ENCODE data around the gene YIPF3. TPM values are rescaled to one million over a fixed set of nuclear protein-coding genes. Genes with fewer than 3 reads are reported as not detected.
A peak's percentile ranks its signal among the peaks of the same experiment; 100 is the strongest.
"Not testable (repeated sequence)": the region's sequence is repeated elsewhere in the genome, so short reads cannot be mapped to it uniquely, and the experiment has no call there.

YIPF3 gene
- 10 to 100 TPM; 64.5 to 78.5 TPM for total RNA-seq
- polyA plus RNA-seq: 100 to 1,000 TPM in 1 of 2 donors, 10 to 100 TPM in 1; 33.4 to 103 TPM
- long read RNA-seq, donor 1, transcript YIPF3-202 (9 exons, 1,576 nt): major isoform, 291 of 331 reads
- long read RNA-seq, donor 1, partial matches to known transcripts: 8 of 331 reads
- long read RNA-seq, donor 1, other reads (novel, unspliced or antisense): 27 of 331 reads
- long read RNA-seq, donor 2, transcript YIPF3-202 (9 exons, 1,576 nt): major isoform, 43 of 54 reads
- long read RNA-seq, donor 2, partial matches to known transcripts: 5 of 54 reads
- long read RNA-seq, donor 2, other reads (novel, unspliced or antisense): 5 of 54 reads

- intact Hi-C loops (cut with DNase I): no loop called here
- Histone ChIP-seq H3K9me3 (ENCODE audit: control insufficient read depth, low read length) (no peaks in the 10 kb centered on the region), H3K36me3 (ENCODE audit: control insufficient read depth in 1 of 2, insufficient read depth in 2 of 2, low read length in 1 of 2) (peaks cover 12 to 15% of the 10 kb centered on the region in 2 donors), H3K4me1 (ENCODE audit: control insufficient read depth in 1 of 2, insufficient read depth in 2 of 2, low read length in 2 of 2) (peaks cover 0 to 3% of the 10 kb centered on the region in 2 donors), H3K4me3 (ENCODE audit: low read length in 2 of 2) (peak within 1 kb of the TSS; percentile 94), H3K27me3 (ENCODE audit: control insufficient read depth in 1 of 2, insufficient read depth in 2 of 2, low read length in 1 of 2) (no peaks in the 10 kb centered on the region), H3K27ac (ENCODE audit: low read depth in 1 of 2, low read length in 2 of 2) (peak within 1 kb of the TSS in 1 of 2 donors; percentile 20)
- DNase-seq: peak; percentile 98
- peak; percentile 97 for ATAC-seq (ENCODE audit: low FRiP score)
- WGBS, 2 donors: 0 to 1% methylated on average over 57 of the region's 57 CpGs
These were observed at the start of gene YIPF3, which contains the start of gene POLR1C for GRCh38 chr6:43516697-43517504. Gene YIPF3 (minus strand): TSS chr6:43516926. CDS start chr6:43516807, 119 bp downstream. Gene POLR1C (plus strand): TSS chr6:43517089. CDS start chr6:43517110, 21 bp downstream.

DNA sequence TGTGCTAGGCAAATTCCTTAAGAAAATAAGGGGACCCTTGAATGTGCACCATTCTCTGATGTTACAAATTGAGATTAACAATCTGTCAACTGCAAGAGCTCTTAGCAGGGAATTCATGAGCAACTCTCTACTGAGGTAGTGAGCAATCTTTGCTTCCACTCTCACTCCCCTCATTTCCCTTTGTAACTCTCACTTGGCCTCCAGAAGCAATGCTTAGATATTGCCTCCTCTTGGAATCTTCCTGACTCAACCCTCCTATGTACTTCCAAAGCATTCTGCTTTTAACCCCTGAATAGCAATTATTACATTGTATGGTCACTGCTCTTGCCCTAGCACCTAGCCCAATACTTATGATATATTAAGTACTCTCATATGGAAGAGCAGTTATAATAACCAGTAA is 42.6 kb upstream of the YIPF3 start:
- Histone ChIP-seq H3K27me3 (ENCODE audit: control insufficient read depth in 1 of 2, insufficient read depth in 2 of 2, low read length in 1 of 2) (no peaks in the 10 kb centered on the region), H3K27ac (ENCODE audit: low read depth in 1 of 2, low read length in 2 of 2) (no peak overlapping the region), H3K4me1 (ENCODE audit: control insufficient read depth in 1 of 2, insufficient read depth in 2 of 2, low read length in 2 of 2) (no peaks in the 10 kb centered on the region), H3K9me3 (ENCODE audit: control insufficient read depth, low read length) (no peaks in the 10 kb centered on the region), H3K36me3 (ENCODE audit: control insufficient read depth in 1 of 2, insufficient read depth in 2 of 2, low read length in 1 of 2) (peaks cover 16 to 20% of the 10 kb centered on the region in 2 donors), H3K4me3 (ENCODE audit: low read length in 2 of 2) (no peak overlapping the region)
- intact Hi-C loops (cut with DNase I): no loop called here
- ATAC-seq (ENCODE audit: low FRiP score): no peak
- no peak for DNase-seq

GRCh38 chr6:43557620-43558019 is 40.9 kb upstream of the YIPF3 start:
- WGBS, 2 donors: 95 to 96% methylated on average over 7 of the region's 7 CpGs
- H3K4me1 ChIP-seq (ENCODE audit: control insufficient read depth in 1 of 2, insufficient read depth in 2 of 2, low read length in 2 of 2); H3K27ac ChIP-seq (ENCODE audit: low read depth in 1 of 2, low read length in 2 of 2); H3K9me3 ChIP-seq (ENCODE audit: control insufficient read depth, low read length); H3K27me3 ChIP-seq (ENCODE audit: control insufficient read depth in 1 of 2, insufficient read depth in 2 of 2, low read length in 1 of 2); H3K4me3 ChIP-seq (ENCODE audit: low read length in 2 of 2); ATAC-seq (ENCODE audit: low FRiP score); DNase-seq; intact Hi-C loops (cut with DNase I): not testable (repeated sequence)
- peaks cover 13 to 16% of the 10 kb centered on the region in 2 donors for H3K36me3 ChIP-seq (ENCODE audit: control insufficient read depth in 1 of 2, insufficient read depth in 2 of 2, low read length in 1 of 2)

GRCh38 chr6:43547222-43547621 is 30.5 kb upstream of the YIPF3 start:
- Histone ChIP-seq H3K4me1 (ENCODE audit: control insufficient read depth in 1 of 2, insufficient read depth in 2 of 2, low read length in 2 of 2) (no peaks in the 10 kb centered on the region), H3K4me3 (ENCODE audit: low read length in 2 of 2) (no peak overlapping the region), H3K27ac (ENCODE audit: low read depth in 1 of 2, low read length in 2 of 2) (no peak overlapping the region), H3K36me3 (ENCODE audit: control insufficient read depth in 1 of 2, insufficient read depth in 2 of 2, low read length in 1 of 2) (peaks cover 7 to 8% of the 10 kb centered on the region in 2 donors), H3K9me3 (ENCODE audit: control insufficient read depth, low read length) (no peaks in the 10 kb centered on the region), H3K27me3 (ENCODE audit: control insufficient read depth in 1 of 2, insufficient read depth in 2 of 2, low read length in 1 of 2) (no peaks in the 10 kb centered on the region)
- intact Hi-C loops (cut with DNase I): no loop called here
- ATAC-seq (ENCODE audit: low FRiP score) (no peak), DNase-seq (no peak)
- 55 to 79% methylated on average over 3 of the region's 3 CpGs for WGBS, 2 donors

- no peak overlapping the region for H3K4me3 ChIP-seq (ENCODE audit: low read length in 2 of 2)
- DNase-seq: no peak
- intact Hi-C loops (cut with DNase I): no loop called here
- ATAC-seq (ENCODE audit: low FRiP score): no peak
- no peak overlapping the region for H3K27ac ChIP-seq (ENCODE audit: low read depth in 1 of 2, low read length in 2 of 2)
- peaks cover 4 to 5% of the 10 kb centered on the region in 2 donors for H3K36me3 ChIP-seq (ENCODE audit: control insufficient read depth in 1 of 2, insufficient read depth in 2 of 2, low read length in 1 of 2)
- H3K4me1 ChIP-seq (ENCODE audit: control insufficient read depth in 1 of 2, insufficient read depth in 2 of 2, low read length in 2 of 2): no peaks in the 10 kb centered on the region
- WGBS, 2 donors: 61 to 62% methylated on average over 4 of the region's 4 CpGs
- no peaks in the 10 kb centered on the region for H3K9me3 ChIP-seq (ENCODE audit: control insufficient read depth, low read length)
- no peaks in the 10 kb centered on the region for H3K27me3 ChIP-seq (ENCODE audit: control insufficient read depth in 1 of 2, insufficient read depth in 2 of 2, low read length in 1 of 2)
These were observed 27.7 kb upstream of the YIPF3 start for GRCh38 chr6:43544461-43544860.

- intact Hi-C loops (cut with DNase I): no loop called here
- Histone ChIP-seq H3K4me3 (ENCODE audit: low read length in 2 of 2) (no peak overlapping the region), H3K4me1 (ENCODE audit: control insufficient read depth in 1 of 2, insufficient read depth in 2 of 2, low read length in 2 of 2) (no peaks in the 10 kb centered on the region), H3K27ac (ENCODE audit: low read depth in 1 of 2, low read length in 2 of 2) (no peak overlapping the region), H3K36me3 (ENCODE audit: control insufficient read depth in 1 of 2, insufficient read depth in 2 of 2, low read length in 1 of 2) (no peaks in the 10 kb centered on the region), H3K27me3 (ENCODE audit: control insufficient read depth in 1 of 2, insufficient read depth in 2 of 2, low read length in 1 of 2) (no peaks in the 10 kb centered on the region), H3K9me3 (ENCODE audit: control insufficient read depth, low read length) (no peaks in the 10 kb centered on the region)
- WGBS, 2 donors: 94 to 96% methylated on average over 8 of the region's 8 CpGs
- no peak for DNase-seq
- no peak for ATAC-seq (ENCODE audit: low FRiP score)
These were observed 25.2 kb upstream of the YIPF3 start for GRCh38 chr6:43541774-43542471.

GRCh38 chr6:43540507-43540906 is 23.8 kb upstream of the YIPF3 start:
- Histone ChIP-seq H3K9me3 (ENCODE audit: control insufficient read depth, low read length) (no peaks in the 10 kb centered on the region), H3K4me1 (ENCODE audit: control insufficient read depth in 1 of 2, insufficient read depth in 2 of 2, low read length in 2 of 2) (no peaks in the 10 kb centered on the region), H3K27me3 (ENCODE audit: control insufficient read depth in 1 of 2, insufficient read depth in 2 of 2, low read length in 1 of 2) (no peaks in the 10 kb centered on the region), H3K27ac (ENCODE audit: low read depth in 1 of 2, low read length in 2 of 2) (no peak overlapping the region), H3K4me3 (ENCODE audit: low read length in 2 of 2) (no peak overlapping the region), H3K36me3 (ENCODE audit: control insufficient read depth in 1 of 2, insufficient read depth in 2 of 2, low read length in 1 of 2) (no peaks in the 10 kb centered on the region)
- 97% methylated on average over 5 of the region's 5 CpGs for WGBS, 2 donors
- no peak for ATAC-seq (ENCODE audit: low FRiP score)
- intact Hi-C loops (cut with DNase I): no loop called here
- no peak for DNase-seq

DNA sequence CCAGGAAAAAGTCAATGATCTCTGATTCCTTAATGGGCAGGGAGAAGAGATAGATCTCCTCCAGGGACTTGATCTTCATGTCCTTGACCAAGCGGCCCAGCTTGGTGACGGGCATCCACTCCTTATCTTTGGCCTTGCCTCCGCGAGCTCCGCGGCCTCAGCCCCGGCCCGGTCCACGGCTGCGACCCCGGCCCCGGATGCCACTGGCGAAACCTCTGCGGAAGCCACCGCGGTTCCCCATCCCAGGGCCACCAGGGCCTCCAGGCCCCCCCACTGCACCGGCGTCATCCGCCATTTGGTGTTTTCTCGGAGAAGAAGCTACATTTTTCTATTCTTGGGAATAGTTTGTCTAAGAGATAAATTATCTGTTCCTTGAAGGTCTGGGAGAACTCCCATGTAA is 22.7 kb upstream of the YIPF3 start:
- H3K4me3 ChIP-seq (ENCODE audit: low read length in 2 of 2); H3K4me1 ChIP-seq (ENCODE audit: control insufficient read depth in 1 of 2, insufficient read depth in 2 of 2, low read length in 2 of 2); H3K9me3 ChIP-seq (ENCODE audit: control insufficient read depth, low read length); ATAC-seq (ENCODE audit: low FRiP score); intact Hi-C loops (cut with DNase I); H3K27me3 ChIP-seq (ENCODE audit: control insufficient read depth in 1 of 2, insufficient read depth in 2 of 2, low read length in 1 of 2); H3K36me3 ChIP-seq (ENCODE audit: control insufficient read depth in 1 of 2, insufficient read depth in 2 of 2, low read length in 1 of 2); H3K27ac ChIP-seq (ENCODE audit: low read depth in 1 of 2, low read length in 2 of 2); DNase-seq: not testable (repeated sequence)
- WGBS, 2 donors: 97 to 98% methylated on average over 20 of the region's 20 CpGs

Measured in aorta (tissue), 5 donors.